ENCODE results near the gene AP4S1. TPM values are rescaled to one million over a fixed set of nuclear protein-coding genes. Genes with fewer than 3 reads are reported as not detected.

The AP4S1 gene
- total and polyA plus RNA-seq, 12 donors: 4.4 to 20.6 (median 7.3) TPM

DNA sequence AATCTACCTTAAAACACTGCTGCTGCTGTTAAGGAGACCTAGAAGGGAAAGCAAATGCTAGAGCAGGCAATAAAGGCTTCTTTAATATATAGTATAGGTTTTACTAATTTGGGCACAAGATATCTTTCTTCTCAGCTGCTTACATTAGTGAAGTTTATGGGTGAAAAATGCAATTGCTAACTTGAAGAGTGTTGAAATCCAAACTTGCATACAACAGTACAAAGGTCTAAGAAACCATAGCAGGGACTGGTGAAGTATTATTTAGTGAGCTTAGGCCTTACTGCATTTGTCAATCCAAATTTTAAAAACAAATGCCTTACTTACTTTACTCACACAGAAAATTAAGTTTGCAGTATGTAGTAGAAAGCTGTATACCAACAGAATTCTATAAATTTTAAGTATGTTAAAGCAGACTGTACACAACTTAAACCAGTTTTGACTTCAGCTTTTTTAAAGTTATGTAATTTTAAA is 1.4 kb upstream of the AP4S1 start:
- Histone ChIP-seq H3K9me3 (replicated peaks in 1 of 3) (no peaks in the 10 kb centered on the region), H3K36me3 (replicated peaks in 1 of 2) (no peaks in the 10 kb centered on the region), H3K4me3 (peak overlapping the region in 1 of 4 donors; percentile 98), H3K27me3 (no peaks in the 10 kb centered on the region), H3K4me1 (replicated peaks in 1 of 2) (peaks cover 0 to 36% of the 10 kb centered on the region in 2 donors), H3K27ac (peak overlapping the region in 1 of 5 donors; percentile 99)
- DNase-seq: no peak
- TF ChIP-seq CTCF (IDR thresholded peaks at IDR 0.05): no peak
- no peak for TF ChIP-seq POLR2A (IDR thresholded peaks at IDR 0.05)
- intact Hi-C loops (cut with DNase I): loop anchor here (10.0 kb wide), 1 partner anchor 61 kb away; no protein-coding TSS in a partner anchor

DNA sequence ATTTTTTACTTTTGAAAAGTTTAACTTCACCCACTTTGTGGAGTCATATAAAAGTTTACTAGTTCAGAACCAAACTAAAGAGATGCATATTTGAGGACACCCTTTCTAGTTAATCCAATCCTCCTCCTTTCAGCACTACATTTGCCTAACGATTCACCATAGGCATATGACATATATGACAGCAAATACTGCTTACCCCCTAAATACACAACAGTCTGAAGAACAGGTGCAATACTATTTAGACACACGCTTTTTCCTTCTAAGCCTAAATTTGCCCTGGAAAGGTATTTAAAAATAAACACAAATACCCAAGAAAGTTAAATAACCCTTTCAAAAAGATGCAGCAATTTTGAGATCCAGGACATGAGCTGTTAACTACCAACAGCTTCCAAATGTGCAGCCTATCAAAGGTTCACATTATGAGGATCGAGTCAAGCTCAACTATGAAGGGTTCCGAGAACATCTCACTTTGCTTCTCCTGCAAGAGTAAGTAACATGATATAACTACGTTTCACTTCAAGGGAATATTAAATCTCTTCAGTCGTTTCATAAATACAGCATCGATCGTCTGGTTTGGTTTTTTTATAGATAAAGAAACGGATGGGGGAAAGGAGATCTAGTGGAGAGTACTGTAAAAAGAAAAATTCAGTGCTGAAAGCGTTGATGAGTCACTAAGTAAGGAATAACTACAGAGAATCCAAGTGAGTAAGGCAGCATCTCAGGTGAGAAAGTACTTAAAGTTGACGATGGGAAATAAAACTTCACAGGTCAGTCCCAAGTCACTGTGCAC is 677 bp upstream of the AP4S1 start:
- H3K27ac ChIP-seq: peak overlapping the region; percentile 94 to 100 (median 99)
- DNase-seq: no peak
- H3K9me3 ChIP-seq (replicated peaks in 1 of 3): no peaks in the 10 kb centered on the region
- intact Hi-C loops (cut with DNase I): loop anchor here (10.0 kb wide), 1 partner anchor 60 kb away; no protein-coding TSS in a partner anchor
- 3 to 7% (median 4%) methylated on average over 11 of the region's 11 CpGs for WGBS, 4 donors
- H3K36me3 ChIP-seq (replicated peaks in 1 of 2): no peaks in the 10 kb centered on the region
- peak overlapping the region; percentile 94 to 99 (median 97) for H3K4me3 ChIP-seq
- no peaks in the 10 kb centered on the region for H3K27me3 ChIP-seq
- no peak for TF ChIP-seq CTCF (IDR thresholded peaks at IDR 0.05)
- TF ChIP-seq POLR2A (IDR thresholded peaks at IDR 0.05): peak in 1 of 2 donors; percentile 31
- peaks cover 0 to 36% of the 10 kb centered on the region in 2 donors for H3K4me1 ChIP-seq (replicated peaks in 1 of 2)

DNA sequence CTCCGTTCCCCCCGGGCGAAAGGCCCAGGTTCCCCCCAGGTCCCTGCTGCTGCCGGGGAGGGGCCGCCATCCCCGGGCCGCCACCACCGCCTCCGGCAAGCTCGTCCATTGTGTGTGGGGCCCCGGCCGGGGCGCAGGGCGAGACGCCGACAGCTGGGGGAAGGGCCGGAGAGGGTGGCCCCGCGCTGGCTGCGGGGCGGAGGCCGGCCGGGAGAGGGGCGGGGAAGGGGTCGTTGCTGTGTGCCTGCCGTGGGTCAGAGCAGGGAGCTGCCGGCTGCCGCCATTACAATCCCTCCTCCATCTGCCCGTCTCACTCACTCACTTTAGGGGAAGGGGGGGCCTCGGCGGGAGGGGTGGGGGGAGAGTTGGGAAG is 614 bp downstream of the AP4S1 start, which contains the start of gene STRN3:
TSS of gene STRN3 (minus strand) at position 303 of the 373 bp plus-strand sequence. CDS start at position 109, 194 bp downstream.
- DNase-seq: no peak
- 0% methylated on average over 2 to 31 of the region's 31 CpGs; no CpG with 5 or more reads in 1 of the 4 donors for WGBS, 4 donors
- no peaks in the 10 kb centered on the region for H3K27me3 ChIP-seq
- H3K9me3 ChIP-seq (replicated peaks in 1 of 3): no peaks in the 10 kb centered on the region
- TF ChIP-seq CTCF (IDR thresholded peaks at IDR 0.05) (no peak), POLR2A (IDR thresholded peaks at IDR 0.05) (no peak)
- intact Hi-C loops (cut with DNase I): loop anchor here (10.0 kb wide), 1 partner anchor 59 kb away; no protein-coding TSS in a partner anchor
- H3K27ac ChIP-seq: peak within 1 kb of the TSS; percentile 94 to 100 (median 99)
- H3K4me3 ChIP-seq: peak within 1 kb of the TSS; percentile 94 to 99 (median 97)
- H3K36me3 ChIP-seq (replicated peaks in 1 of 2): no peaks in the 10 kb centered on the region
- H3K4me1 ChIP-seq (replicated peaks in 1 of 2): peaks cover 0 to 36% of the 10 kb centered on the region in 2 donors

GRCh38 chr14:31026450-31027235 is 1.2 kb downstream of the AP4S1 start:
- WGBS, 4 donors: 0 to 1% (median 0%) methylated on average over 37 to 48 of the region's 48 CpGs
- DNase-seq: peak; percentile 96 to 98 (median 97)
- no peaks in the 10 kb centered on the region for H3K9me3 ChIP-seq (replicated peaks in 1 of 3)
- H3K27ac ChIP-seq: peak overlapping the region; percentile 94 to 100 (median 99)
- no peaks in the 10 kb centered on the region for H3K27me3 ChIP-seq
- TF ChIP-seq POLR2A (IDR thresholded peaks at IDR 0.05) (peak in 1 of 2 donors; percentile 93), CTCF (IDR thresholded peaks at IDR 0.05) (peak in 2 of 6 experiments; percentile 13 to 30)
- H3K4me1 ChIP-seq (replicated peaks in 1 of 2): peaks cover 0 to 36% of the 10 kb centered on the region in 2 donors
- no peaks in the 10 kb centered on the region for H3K36me3 ChIP-seq (replicated peaks in 1 of 2)
- H3K4me3 ChIP-seq: peak overlapping the region; percentile 9 to 99 (median 72)
- intact Hi-C loops (cut with DNase I): loop anchor here (10.0 kb wide), 1 partner anchor 58 kb away; no protein-coding TSS in a partner anchor
